GM12891 (cell line): ENCODE results near the gene AUP1.

ENCODE experiments used
- DNase-seq: peaks from one replicate; pipeline ENCODE4 v3.0.0; 2011; ENCODE audit warnings: low spot score; ENCODE audit not compliant: insufficient read length
- FAIRE-seq: peaks from 2 replicates; lab custom pipeline; 2011; peaks lifted over from hg19 to GRCh38; lab: Jason Lieb, UNC
- PAX5 ChIP-seq: IDR thresholded peaks from 2 replicates; pipeline ENCODE4 v1.6.1; 2011; ENCODE audit warnings: low read length, moderate library complexity, mild to moderate bottlenecking; ENCODE audit not compliant: insufficient read depth, severe bottlenecking
- POLR2A ChIP-seq: IDR thresholded peaks from 2 replicates; pipeline ENCODE4 v1.6.1; 2011; ENCODE audit warnings: low read depth, low read length, control low read depth
- POLR2AphosphoS5 ChIP-seq: IDR thresholded peaks from 2 replicates; pipeline ENCODE4 v1.6.1; 2011; ENCODE audit warnings: low read depth, low read length, control low read depth
- POU2F2 ChIP-seq: IDR thresholded peaks from 2 replicates; pipeline ENCODE4 v1.6.1; 2011; ENCODE audit warnings: low read depth, mild to moderate bottlenecking, control low read depth, low read length, moderate library complexity
- SPI1 ChIP-seq: IDR thresholded peaks from 2 replicates; pipeline ENCODE4 v1.6.1; 2011; ENCODE audit warnings: low read depth, low read length, control low read depth
- TAF1 ChIP-seq: IDR thresholded peaks from 2 replicates; pipeline ENCODE4 v1.6.1; 2011; ENCODE audit warnings: low read depth, low read length, control low read depth

Gene AUP1

DNA sequence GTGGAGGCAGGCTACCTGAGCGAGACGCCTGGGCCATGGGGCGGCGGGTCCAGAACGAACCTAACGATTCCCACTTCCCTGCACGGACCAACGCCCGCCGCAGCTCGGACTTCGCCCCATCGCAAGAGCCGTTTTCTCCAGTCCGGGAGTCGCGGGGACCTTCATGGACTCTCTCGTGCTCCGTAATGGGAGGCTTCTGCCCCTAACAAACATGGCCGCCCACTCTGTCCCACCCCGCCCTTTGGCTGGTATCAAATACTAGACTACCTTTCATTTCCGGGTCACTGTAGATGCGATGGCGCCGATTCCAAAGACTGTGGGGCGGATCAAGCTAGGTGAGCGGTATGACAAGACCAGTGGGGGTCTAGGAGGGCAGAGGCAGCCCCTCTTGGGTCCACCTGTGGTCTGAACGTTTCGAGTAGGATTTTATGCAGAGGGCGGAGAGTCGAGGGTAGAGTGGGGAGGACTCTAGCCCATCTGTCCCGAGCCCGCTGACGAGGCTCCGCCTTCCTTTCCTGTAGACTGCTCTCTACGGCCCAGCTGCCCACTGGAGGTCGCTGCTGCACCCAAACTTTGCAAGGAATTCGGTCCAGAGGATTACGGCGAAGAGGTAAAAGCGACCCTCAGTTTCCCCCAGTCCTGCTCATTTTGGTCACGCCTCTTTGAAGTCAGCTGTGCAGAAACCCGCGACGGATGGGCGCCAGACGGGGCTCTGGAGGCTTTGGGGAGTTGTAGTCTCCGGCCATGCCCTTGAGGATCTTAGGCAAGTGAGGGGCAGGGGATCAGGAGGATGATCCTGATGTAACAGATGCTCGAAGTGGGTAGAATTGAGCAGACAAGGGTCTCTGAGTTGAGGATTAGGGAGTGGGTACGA, 46.5 kb downstream of the AUP1 start, which contains the start of the genes CCDC142 and TTC31:
CCDC142 (minus strand) TSS at position 198 of the 874 bp plus-strand sequence; CDS start at position 37, 161 bp downstream.
TTC31 (plus strand) TSS at position 281 of the 874 bp plus-strand sequence; CDS start at position 296, 15 bp downstream.
- TF ChIP-seq TAF1: peak; percentile 93
- peak; percentile 66; the same call in 1 of the 2 replicates for TF ChIP-seq POU2F2
- TF ChIP-seq SPI1: peak; percentile 29; the same call in 1 of the 2 replicates
- peak; percentile 64 for TF ChIP-seq POLR2AphosphoS5
- TF ChIP-seq PAX5: no peak
- peak; percentile 70 for TF ChIP-seq POLR2A

GRCh38 chr2:74481961-74482800, 47.3 kb downstream of the AUP1 start:
- FAIRE-seq (no peak), DNase-seq (no peak)
- no peak for TF ChIP-seq POU2F2
- TF ChIP-seq PAX5: no peak
- TF ChIP-seq POLR2AphosphoS5: no peak
- no peak for TF ChIP-seq TAF1

More for the DNA sequence above, 46.5 kb downstream of the AUP1 start, which contains the start of the genes CCDC142 and TTC31:
- peak; percentile 97 for FAIRE-seq
- peak; percentile 88 for DNase-seq

- FAIRE-seq (no peak), DNase-seq (no peak)
- TF ChIP-seq POU2F2 (no peak), POLR2AphosphoS5 (no peak), TAF1 (no peak), POLR2A (no peak), PAX5 (no peak), SPI1 (no peak)
Measured at GRCh38 chr2:74481431-74481830, 48.1 kb downstream of the AUP1 start.
